Lung (tissue), 12 donors: ENCODE measurements around the gene LAYN. TPM values are rescaled to one million over a fixed set of nuclear protein-coding genes. Genes with fewer than 3 reads are reported as not detected.
A peak's percentile ranks its signal among the peaks of the same experiment; 100 is the strongest.

Experiments used
- ATAC-seq: fragments of 200-7000 bp; cut with Tn5 transposase; one replicate; pipeline ENCODE4 v1.9.1; 2020; ENCODE audit warnings: moderate number of reproducible peaks; ENCODE audit not compliant: insufficient read depth, low FRiP score
- DNase-seq, 3 donors: peaks; one replicate each; pipeline ENCODE4 v3.0.0-alpha.2; 2013 to 2017
- H3K27ac ChIP-seq, 2 donors: one replicate each; pipeline ENCODE4 v1.5.1; 2013; ENCODE audit warnings: mild to moderate bottlenecking in 2 of 2, moderate library complexity in 2 of 2, control low read depth in 1 of 2, inconsistent platforms in 1 of 2, low read depth in 1 of 2, low read length in 1 of 2
- H3K27me3 ChIP-seq, 3 donors: one replicate each; pipeline ENCODE4 v1.5.1; 2013; ENCODE audit warnings: low read length in 2 of 3; ENCODE audit not compliant: control insufficient read depth in 3 of 3, insufficient read depth in 3 of 3
- H3K36me3 ChIP-seq, 4 donors: one replicate each; pipeline ENCODE4 v1.5.1; 2013; ENCODE audit warnings: low read length in 4 of 4, mild to moderate bottlenecking in 1 of 4, moderate library complexity in 1 of 4; ENCODE audit not compliant: control insufficient read depth in 4 of 4, insufficient read depth in 4 of 4
- H3K4me1 ChIP-seq, 5 donors: one replicate each; pipeline ENCODE4 v1.5.1; 2013; ENCODE audit warnings: low read length in 5 of 5, mild to moderate bottlenecking in 2 of 5, moderate library complexity in 1 of 5; ENCODE audit not compliant: control insufficient read depth in 5 of 5, insufficient read depth in 5 of 5
- H3K4me3 ChIP-seq: one replicate; pipeline ENCODE4 v1.5.1; 2013; ENCODE audit warnings: mild to moderate bottlenecking, control low read depth, moderate library complexity
- H3K9ac ChIP-seq, 2 donors: one replicate each; pipeline ENCODE4 v1.5.1; 2013; ENCODE audit warnings: low read length in 2 of 2, control low read depth in 1 of 2; ENCODE audit not compliant: insufficient read depth in 1 of 2
- H3K9me3 ChIP-seq, 4 donors: one replicate each; pipeline ENCODE4 v1.5.1; 2013; ENCODE audit warnings: low read length in 3 of 4, mild to moderate bottlenecking in 1 of 4, moderate library complexity in 1 of 4; ENCODE audit not compliant: control insufficient read depth in 4 of 4, insufficient read depth in 3 of 4
- WGBS, 2 donors: extraction: QIAGEN DNeasy Blood & Tissue Kit; methylation state at CpG; one replicate each; pipeline ENCODE4 v1.1.7; 2013; 5-methylcytosine and 5-hydroxymethylcytosine counted together
- polyA plus RNA-seq, 2 donors: library from polyadenylated mRNA; stranded (reverse); fragments of 200-250 nt; gene quantifications; one replicate each; pipeline ENCODE4 v1.2.1, GENCODE V29; 2013
- total RNA-seq, 2 donors: library from RNA; depleted of rRNA in 1 of 2; stranded (reverse); fragments of >200 nt in 1 of 2; gene quantifications; one replicate each; pipeline ENCODE4 v1.2.1, GENCODE V29; 2014 to 2021
- TF ChIP-seq, protein P1 (sequence below): IDR thresholded peaks from 2 replicates; pipeline ENCODE4 v1.5.1; 2012; ENCODE audit warnings: mild to moderate bottlenecking; ENCODE audit errors: control extremely low read depth, extremely low read depth
- donor health status: control.
- donor health status: control.
- donor health status: Bipolar disorder and iron deficiency.
- donor health status: healthy.
- donor health status: DM: yes; HTN: yes; CAD: no.

LAYN gene
- total and polyA plus RNA-seq, 4 donors: 6.5 to 13.4 (median 11.3) TPM

DNA sequence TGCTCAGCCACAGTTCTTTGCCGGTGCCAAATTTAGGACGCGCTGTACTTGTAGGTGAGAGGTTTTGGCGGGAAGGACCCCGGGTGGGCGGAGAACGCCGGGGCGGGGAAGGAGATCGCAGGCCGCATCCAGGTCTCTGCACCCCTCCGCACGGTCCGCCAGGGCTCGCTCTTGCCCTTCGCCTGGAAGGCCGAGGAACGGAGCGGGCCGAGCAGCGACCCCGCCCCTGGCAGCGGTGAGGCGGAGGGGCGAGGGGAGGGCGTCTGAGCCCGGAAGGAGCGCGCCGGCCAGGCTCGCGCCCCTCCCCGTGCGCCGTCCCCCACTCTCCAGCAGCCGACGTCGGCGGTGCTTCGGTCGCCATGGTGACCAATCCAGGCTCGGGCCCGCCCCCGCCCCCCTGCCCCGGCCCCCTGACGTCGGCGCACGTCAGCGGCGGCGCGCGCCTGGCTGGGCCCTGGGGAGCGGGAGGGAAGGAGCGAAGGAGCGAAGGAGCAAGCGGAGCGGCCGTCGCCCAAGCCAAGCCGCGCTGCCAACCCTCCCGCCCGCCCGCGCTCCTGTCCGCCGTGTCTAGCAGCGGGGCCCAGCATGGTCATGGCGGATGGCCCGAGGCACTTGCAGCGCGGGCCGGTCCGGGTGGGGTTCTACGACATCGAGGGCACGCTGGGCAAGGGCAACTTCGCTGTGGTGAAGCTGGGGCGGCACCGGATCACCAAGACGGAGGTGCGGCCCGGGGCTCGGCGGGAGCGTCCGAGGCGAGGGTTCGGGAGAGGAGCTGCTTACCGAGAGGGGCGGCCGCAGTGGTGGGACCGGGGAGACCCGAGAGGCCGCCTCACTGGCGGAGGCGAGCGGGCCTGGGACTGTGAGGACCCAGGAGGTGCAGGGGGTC lies 61.7 kb downstream of the LAYN start, which contains the start of gene SIK2:
TSS of gene SIK2 (plus strand) at position 471 of the 886 bp plus-strand sequence. CDS start at position 586, 115 bp downstream.
- ATAC-seq: peak; percentile 93
- peaks cover 0 to 2% (median 0%) of the 10 kb centered on the region in 4 donors for H3K36me3 ChIP-seq
- H3K4me3 ChIP-seq: peak within 1 kb of the TSS; percentile 95
- peak within 1 kb of the TSS; percentile 99 for H3K27ac ChIP-seq
- 0% methylated on average over 72 to 100 of the region's 100 CpGs for WGBS, 2 donors
- H3K4me1 ChIP-seq: peaks cover 0 to 35% (median 3%) of the 10 kb centered on the region in 5 donors
- H3K9me3 ChIP-seq: no peaks in the 10 kb centered on the region
- no peaks in the 10 kb centered on the region for H3K27me3 ChIP-seq
- H3K9ac ChIP-seq: peak within 1 kb of the TSS; percentile 89 to 93
- peak; percentile 98 to 99 (median 99) for DNase-seq
- TF ChIP-seq, protein P1, sequence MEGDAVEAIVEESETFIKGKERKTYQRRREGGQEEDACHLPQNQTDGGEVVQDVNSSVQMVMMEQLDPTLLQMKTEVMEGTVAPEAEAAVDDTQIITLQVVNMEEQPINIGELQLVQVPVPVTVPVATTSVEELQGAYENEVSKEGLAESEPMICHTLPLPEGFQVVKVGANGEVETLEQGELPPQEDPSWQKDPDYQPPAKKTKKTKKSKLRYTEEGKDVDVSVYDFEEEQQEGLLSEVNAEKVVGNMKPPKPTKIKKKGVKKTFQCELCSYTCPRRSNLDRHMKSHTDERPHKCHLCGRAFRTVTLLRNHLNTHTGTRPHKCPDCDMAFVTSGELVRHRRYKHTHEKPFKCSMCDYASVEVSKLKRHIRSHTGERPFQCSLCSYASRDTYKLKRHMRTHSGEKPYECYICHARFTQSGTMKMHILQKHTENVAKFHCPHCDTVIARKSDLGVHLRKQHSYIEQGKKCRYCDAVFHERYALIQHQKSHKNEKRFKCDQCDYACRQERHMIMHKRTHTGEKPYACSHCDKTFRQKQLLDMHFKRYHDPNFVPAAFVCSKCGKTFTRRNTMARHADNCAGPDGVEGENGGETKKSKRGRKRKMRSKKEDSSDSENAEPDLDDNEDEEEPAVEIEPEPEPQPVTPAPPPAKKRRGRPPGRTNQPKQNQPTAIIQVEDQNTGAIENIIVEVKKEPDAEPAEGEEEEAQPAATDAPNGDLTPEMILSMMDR: peak; percentile 86

- Histone ChIP-seq H3K27ac (peak overlapping the region; percentile 99), H3K4me3 (peak overlapping the region; percentile 95), H3K36me3 (peaks cover 0 to 2% (median 0%) of the 10 kb centered on the region in 4 donors), H3K9ac (peak overlapping the region; percentile 89 to 93), H3K27me3 (no peaks in the 10 kb centered on the region), H3K9me3 (no peaks in the 10 kb centered on the region), H3K4me1 (peaks cover 0 to 40% (median 3%) of the 10 kb centered on the region in 5 donors)
- 0 to 1% methylated on average over 33 to 44 of the region's 44 CpGs for WGBS, 2 donors
- ATAC-seq (peak; percentile 9), DNase-seq (peak; percentile 55 to 73 (median 66))
- TF ChIP-seq, protein P1: no peak
These were observed 62.5 kb downstream of the LAYN start for GRCh38 chr11:111602865-111603610.

GRCh38 chr11:111603611-111604130 lies 63.2 kb downstream of the LAYN start:
- Histone ChIP-seq H3K4me1 (peaks cover 0 to 35% (median 2%) of the 10 kb centered on the region in 5 donors), H3K4me3 (peak overlapping the region; percentile 95), H3K9ac (peak overlapping the region; percentile 89 to 93), H3K9me3 (no peaks in the 10 kb centered on the region), H3K27ac (peak overlapping the region in 1 of 2 donors; percentile 99), H3K27me3 (no peaks in the 10 kb centered on the region), H3K36me3 (peaks cover 0 to 2% (median 0%) of the 10 kb centered on the region in 4 donors)
- WGBS, 2 donors: 7 to 9% methylated on average over 7 of the region's 7 CpGs
- TF ChIP-seq, protein P1: no peak
- ATAC-seq: no peak
- peak in 2 of 3 donors; percentile 18 to 67 for DNase-seq
